Gastroesophageal sphincter (tissue), 3 donors: ENCODE results near the gene MOCS3.

Experiments used
- CTCF ChIP-seq, 4 experiments: fragments of 200-600 bp in 2 of 4; fragments of 450-650 bp in 2 of 4; sonication (generic) in 1 of 4; IDR thresholded peaks; one replicate each; pipeline ENCODE4 v1.5.1; 2017 to 2019; ENCODE audit warnings: antibody characterized with exemption in 4 of 4, mild to moderate bottlenecking in 2 of 4, moderate library complexity in 2 of 4
- POLR2A ChIP-seq, 2 donors: fragments of 450-650 bp; IDR thresholded peaks; one replicate each; pipeline ENCODE4 v1.6.1; 2017; ENCODE audit warnings: antibody characterized with exemption in 2 of 2, mild to moderate bottlenecking in 2 of 2, moderate library complexity in 1 of 2

DNA sequence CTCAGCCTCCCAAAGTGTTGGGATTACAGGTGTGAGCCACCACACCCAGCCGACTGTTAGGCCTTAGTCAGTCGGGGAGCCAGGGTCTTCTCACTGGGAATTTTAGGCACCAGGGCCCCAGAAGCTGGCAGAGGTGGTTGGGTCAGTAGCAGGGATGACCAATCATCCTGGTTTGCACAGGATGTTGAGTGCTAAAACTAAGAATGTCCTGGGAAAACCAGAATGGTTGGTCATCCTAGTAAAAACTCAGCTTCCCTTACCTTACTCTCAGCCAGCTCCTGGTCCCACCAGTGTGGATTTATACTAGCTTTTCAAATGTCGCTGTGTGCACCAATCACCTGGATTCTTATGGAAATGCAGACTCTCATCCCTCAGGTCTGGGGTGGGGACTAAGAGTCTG is 32.5 kb downstream of the MOCS3 start:
- TF ChIP-seq POLR2A (IDR thresholded peaks at IDR 0.05) (no peak), CTCF (IDR thresholded peaks at IDR 0.05) (no peak)
